NCI-H774 (cell line): Measurements from ENCODE around the gene RHO.
A peak's percentile ranks its signal among the peaks of the same experiment; 100 is the strongest.
"Not testable (repeated sequence)": the region's sequence is repeated elsewhere in the genome, so short reads cannot be mapped to it uniquely, and the experiment has no call there.

Source experiments
- DNase-seq: peaks from one replicate; lab custom pipeline; 2025; lab: John Stamatoyannopoulos, UW

Gene RHO

DNA sequence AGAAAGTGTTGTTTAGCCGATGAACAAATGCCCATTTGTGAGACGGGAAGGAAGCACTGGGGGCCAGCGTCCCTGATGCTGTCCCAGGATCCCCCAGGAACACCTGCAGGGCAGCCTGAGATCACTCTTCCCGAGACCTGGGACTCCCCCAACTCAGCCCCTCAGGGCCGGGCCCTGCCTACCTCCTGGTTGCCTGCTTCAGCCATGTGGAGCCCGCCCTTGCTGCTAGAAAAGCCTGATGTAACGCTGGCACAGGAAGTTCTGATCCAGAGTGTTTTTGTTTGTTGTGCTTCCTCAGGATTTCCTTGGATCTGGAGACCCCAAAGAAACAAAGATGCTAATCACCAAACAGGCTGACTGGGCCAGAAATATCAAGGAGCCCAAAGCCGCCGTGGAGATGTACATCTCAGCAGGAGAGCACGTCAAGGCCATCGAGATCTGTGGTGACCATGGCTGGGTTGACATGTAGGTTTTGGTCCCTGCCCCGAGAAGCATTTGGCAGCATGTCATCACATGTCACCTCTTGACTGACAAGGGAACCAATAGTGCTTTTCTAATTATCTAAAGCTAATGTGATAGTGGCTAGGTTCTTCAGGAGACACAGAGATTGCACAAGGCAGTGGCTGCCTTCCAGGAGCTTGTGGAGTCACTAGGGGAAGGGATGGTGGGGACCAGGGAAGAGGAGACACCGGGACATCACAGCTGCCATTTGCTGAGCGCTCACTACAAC lies 28.7 kb upstream of the RHO start:
- not testable (repeated sequence) for DNase-seq

DNA sequence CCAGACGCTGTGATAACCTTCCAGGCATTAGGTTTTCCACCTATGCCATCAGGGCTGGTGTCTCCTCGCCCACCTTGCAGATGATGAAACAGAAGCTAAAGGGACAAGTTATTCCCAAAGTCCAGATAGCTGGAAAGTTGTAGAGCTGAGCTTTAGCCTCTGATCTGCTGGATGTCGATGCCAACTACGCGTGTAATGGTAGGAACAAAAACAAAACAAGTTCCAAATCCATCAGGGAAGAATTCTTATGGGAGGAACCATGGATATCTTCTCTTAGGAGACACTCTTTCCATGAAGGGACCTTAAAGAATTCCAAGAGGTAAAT lies 28.1 kb upstream of the RHO start:
- no peak for DNase-seq

DNA sequence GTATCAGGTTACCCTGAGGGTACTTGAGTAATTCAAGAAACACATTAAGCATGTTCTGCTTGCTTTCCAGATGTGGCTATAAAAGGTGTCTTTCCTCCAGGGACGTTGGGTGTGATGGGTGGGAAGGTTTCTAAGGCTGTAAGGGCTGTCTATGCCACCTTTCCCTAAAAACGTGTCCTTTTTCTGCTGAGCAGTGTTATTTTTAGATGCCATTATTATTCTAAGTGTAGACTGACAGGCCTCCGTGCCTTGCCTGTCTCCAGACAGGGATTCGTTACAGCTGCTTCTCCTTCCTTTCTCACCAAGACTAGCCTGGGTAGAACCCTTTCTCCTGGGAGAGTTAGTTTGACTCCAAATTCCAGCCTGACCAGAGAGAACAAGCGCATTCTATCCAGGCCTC lies 26.8 kb upstream of the RHO start:
- DNase-seq: no peak

DNA sequence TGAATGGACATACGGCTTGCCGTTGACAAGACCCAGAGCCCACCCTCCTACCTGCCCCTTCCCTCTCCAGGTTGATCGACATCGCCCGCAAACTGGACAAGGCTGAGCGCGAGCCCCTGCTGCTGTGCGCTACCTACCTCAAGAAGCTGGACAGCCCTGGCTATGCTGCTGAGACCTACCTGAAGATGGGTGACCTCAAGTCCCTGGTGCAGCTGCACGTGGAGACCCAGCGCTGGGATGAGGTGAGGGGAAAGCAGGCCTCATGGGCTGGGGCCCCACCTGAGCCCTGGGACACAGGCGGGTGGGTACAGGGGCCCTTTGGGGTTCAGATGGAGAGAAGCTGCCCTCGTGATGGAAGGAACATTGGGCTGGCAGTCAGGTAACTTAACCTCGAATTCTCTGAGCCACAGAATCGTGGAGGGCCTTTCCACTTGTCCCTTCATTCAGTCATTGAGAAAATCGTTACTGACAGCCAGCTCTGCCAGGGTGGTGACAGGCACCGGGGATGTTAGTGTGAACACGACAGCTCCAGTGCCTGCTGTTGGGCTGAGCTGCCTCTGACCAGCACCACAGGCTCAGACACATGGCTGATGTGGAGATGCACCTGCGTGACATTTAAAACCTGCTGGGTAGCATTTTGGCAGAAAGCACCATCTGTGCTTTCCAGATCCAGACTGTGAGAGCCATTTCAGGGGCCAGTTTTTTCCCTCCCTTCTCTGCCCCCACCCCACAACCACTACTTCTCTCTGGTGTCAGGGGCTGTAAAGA lies 25.6 kb upstream of the RHO start:
- no peak for DNase-seq

DNA sequence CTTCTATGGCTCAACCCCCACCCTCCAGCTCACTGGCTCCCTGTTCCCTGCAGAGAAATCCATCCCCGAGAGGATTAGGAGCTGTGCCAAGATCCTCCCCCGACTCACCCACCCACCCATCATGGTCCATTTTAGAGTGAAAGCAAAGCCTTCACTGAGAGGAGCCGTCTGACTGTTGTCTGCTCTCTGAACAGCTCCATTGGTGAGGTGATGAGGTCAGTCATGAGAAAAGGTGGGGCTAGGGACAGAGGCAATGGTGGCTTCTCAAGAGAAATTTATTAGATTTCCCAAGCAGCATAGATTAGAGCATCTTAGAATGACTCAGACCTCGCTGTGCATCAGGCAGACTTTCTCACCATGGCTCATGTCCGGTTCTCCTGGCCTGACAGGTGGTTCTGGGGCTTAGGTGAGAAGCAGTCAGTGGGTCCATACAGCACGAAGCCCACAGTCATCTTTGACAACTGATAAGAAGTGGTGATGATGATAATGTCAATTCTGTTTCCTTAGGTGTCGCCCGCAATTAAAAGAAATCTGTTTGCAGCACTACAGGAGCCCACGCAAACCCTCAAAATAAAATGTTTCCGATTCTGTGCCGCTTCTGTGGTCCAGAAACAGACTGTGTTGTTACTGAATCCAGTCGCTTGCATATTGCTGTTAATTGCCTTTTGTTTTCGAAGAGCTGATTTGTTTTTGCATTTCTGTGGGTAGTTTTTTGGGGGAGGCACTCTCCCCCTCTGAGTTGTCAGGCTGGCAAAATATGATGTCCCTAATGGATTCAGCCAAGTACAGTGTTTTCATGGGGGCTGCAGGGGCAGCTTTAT lies 24.8 kb upstream of the RHO start:
- no peak for DNase-seq

DNA sequence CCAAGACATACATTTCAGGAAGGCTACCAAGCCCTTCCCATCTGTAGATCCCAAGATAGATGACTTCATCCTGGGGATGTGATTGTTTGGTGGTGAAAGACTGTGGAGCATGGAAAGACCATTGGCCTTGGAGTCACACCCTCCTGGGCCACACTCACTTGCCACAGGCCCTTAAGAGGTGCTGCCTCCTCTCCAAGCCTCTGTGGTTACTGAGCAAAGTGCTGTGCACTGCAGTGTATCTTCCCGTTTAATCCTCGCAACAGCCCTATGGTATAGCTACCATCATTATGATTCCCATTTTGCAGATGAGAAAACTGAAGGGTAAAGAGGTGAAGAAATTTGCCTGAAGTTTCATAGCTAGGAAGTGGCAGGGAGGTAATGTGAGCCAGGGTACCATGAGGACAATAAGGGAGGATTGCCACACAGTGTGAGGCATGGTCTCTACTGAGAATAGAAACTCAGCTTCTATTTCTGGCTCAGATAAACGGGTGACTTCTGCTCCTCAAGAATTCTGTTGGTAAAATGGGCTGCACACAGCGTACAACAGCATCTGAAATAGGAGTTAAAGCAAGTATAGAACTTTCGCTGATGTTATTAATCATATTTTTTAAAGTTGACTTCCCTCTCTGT lies 23.9 kb upstream of the RHO start:
- no peak for DNase-seq

DNA sequence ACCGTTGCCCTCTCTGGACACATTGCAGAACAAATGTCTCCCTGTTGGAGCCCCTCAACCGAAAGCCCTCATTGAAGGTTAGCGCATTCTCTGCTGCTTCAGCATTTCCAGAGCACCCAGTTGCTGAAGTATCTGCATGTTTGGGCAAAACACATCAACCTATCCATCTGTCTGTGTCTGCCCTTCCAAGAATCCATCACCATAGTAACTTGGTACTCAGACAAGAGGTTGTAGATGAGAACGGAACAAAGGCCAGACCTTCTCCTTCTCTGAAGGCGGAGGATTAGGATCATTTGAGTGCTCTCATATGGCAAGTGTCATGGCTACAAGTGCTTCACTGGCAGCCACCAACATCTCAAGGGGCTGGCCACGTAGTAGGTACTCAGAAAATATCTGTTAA lies 23.1 kb upstream of the RHO start:
- DNase-seq: no peak

DNA sequence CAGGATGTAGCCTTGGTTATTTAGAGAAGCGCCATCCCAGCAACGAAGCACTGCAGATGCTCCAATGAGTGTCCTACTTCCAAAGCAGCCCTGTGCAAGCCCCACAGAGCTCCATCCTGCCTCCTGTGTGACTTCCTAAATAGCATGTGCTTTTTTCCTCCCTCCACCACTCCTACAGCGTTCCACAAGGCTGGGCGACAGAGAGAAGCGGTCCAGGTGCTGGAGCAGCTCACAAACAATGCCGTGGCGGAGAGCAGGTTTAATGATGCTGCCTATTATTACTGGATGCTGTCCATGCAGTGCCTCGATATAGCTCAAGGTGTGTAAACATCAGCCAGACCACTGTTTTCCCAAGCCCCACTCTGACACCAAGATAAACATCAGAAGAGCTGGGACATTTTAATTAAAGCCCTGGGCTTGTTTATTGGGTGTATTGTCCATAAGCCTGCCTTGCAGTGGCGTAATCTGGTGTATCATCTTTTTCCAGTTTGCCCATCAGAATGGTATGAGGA lies 22.2 kb upstream of the RHO start:
- peak; percentile 82 for DNase-seq

DNA sequence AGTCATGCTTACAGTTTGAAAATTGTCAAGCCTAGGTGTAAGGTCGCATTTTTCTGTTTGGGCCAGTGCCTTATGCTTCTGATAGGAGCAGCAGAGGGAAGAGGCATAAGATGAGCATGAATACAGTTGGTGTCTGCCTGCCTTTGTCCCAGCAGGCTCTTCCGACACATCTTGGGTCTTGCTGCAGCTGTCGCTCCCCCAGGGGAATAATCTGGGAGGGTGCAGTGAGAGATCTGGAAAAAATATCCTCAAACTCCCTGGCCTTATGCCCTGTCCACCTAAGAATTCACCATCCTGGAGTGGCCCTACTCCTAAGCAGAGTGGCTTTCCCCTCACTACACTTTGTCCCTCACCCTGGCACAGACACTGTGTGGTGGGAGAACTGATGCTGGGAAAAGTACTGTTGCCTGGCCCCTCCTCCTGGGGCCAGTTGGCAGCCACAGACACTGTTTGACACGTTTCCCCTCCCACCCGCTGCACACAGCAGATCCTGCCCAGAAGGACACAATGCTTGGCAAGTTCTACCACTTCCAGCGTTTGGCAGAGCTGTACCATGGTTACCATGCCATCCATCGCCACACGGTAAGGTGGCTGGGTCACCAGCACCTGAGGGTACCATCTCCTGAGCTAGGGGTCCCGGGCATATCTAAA lies 21.1 kb upstream of the RHO start:
- no peak for DNase-seq

DNA sequence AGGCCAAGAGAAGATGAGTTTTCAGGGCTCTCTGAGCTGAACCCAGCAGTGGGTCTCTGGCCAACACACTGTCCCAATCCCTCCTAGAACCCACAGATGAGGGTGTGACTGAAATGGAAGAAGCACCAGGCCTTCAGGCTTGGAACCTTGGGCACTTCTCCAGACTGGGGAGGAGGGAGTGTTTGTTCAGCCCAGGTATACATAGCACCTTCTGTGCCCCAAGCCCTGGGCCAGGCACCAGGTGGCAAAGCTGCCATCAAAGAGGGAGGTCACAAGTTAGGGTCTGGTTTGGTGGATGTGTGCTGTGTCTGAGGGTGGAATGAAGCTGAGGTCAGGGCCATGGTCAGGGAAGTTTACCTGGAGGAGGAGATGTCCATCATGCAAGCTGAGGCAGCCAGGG lies 15.8 kb upstream of the RHO start:
- DNase-seq: no peak

DNA sequence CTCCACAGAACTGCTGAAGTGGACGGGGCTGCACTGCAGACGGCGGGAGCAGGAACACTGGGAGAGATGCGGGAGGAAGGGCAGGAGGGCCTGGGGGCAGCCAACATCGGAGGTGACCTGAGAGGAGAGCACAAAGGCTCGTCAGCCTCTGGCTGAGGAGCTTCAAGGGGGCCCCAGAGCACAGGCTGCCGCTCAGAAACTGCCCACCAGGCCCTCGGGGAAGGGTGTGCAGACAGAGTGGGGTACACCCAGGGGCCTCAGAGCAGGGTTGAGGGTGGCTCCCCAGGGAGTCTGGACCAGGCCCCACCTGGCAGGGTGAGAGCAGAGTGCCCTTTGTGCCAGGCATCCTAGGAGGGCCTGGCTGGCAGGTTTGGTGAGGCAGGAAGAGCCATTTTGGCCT lies 14.7 kb upstream of the RHO start:
- DNase-seq: no peak

DNA sequence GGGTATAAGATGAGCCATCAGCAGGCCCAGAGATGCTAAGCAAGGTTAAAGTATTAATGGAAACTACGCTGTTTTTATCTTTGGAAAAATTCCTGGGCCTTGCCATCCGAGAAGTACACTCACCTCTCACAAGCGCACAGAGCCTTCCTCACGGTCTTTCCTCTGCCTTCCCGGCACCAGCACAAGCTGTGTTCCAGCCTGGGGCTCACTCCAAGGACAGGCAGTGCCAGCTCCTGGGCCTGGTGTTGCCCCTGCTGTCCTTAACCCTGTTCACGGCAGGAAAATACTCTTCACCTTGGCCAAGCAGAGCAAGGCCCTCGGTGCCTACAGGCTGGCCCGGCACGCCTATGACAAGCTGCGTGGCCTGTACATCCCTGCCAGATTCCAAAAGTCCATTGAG lies 14.3 kb upstream of the RHO start:
- DNase-seq: no peak

DNA sequence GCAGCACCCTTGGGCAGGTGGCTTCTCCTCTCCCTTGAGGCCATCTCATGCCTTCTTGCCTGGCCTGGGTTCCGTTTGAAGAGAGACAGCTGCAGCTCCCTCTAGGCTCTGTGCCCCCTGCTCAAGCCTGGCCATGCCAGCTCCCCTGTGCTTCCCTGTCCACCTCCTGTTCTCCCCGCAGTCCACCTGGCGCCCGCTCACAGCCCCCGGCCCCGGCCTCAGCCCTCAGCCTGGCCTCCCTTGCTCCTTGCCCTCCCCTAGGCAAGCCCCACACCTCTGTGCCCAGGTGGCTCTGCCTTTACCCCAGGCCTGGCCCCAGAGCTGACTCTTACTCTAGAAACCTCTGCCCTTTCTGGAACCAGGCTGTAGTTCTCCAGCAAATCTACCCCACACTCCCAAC lies 13.9 kb upstream of the RHO start:
- no peak for DNase-seq

DNA sequence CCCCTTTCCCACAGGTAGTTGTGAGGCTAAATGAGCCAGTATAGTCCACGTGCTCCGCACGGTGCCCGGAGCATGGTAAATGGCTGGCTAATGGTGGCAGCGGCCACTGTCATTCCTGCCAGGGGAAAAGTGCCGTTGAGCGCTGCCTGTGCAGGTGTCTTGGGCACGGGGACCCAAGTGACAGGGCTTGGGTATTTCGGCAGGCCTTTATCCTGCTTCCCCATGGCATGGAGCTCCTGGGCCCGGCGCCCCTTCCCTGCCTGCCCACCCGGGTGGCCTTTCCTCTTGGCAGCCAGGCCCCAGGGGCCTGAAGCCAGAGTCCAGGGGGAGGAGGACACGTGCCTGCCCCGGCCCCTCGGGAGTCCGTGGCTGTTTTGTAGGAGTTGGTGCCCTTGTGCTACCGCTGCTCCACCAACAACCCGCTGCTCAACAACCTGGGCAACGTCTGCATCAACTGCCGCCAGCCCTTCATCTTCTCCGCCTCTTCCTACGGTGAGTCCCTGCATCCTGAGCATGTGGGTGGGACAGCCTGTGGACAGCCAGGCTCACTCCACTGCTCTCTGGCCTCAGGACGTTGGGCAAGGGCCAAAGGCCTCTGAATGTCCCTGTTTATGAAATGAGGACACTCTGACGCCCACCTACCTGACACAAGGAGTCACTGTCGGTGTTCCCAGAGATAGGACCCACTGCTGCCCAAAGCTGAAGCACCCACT lies 13.2 kb upstream of the RHO start:
- DNase-seq: not testable (repeated sequence)

DNA sequence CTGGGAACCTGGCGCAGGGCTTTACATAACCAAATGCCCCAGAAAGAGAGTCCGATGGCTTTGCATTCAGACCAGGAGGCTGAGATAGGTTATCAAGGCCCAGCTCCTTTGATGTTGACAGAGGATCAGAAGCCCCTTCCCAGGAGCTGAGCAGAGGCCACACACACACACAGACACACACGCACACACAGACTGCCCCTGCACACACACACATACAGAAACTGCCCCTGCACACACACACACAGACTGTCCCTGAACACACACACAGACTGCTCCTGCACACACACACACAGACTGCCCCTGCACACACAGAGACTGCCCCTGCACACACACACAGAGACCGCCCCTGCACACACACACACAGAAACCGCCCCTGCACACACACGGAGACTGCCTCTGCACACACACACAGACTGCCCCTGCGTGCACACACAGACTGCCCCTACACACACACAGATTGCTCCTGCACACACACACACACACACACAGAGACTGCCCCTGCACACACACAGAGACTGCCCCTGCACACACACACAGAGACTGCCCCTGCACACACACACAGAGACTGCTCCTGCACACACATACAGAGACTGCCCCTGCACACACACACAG lies 12.5 kb upstream of the RHO start:
- not testable (repeated sequence) for DNase-seq

DNA sequence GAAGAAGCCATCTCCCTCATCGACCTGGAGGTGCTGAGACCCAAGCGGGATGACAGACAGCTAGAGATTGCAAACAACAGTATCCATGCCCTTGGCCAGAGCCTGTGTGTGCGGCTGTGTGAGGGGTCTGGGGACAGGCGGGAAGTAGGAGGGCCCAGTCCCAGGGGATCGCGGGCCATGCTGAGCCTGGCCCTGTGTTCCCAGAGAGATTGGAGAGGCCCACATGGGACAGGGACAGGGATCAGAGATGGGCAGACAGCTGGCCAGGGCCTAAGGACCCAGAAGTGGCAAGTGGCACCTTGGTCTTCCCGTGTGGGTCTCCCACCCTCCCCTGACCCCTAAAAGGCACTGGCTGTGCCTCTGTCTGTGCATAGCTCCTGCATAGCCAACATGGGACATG lies 10.9 kb upstream of the RHO start:
- DNase-seq: no peak

DNA sequence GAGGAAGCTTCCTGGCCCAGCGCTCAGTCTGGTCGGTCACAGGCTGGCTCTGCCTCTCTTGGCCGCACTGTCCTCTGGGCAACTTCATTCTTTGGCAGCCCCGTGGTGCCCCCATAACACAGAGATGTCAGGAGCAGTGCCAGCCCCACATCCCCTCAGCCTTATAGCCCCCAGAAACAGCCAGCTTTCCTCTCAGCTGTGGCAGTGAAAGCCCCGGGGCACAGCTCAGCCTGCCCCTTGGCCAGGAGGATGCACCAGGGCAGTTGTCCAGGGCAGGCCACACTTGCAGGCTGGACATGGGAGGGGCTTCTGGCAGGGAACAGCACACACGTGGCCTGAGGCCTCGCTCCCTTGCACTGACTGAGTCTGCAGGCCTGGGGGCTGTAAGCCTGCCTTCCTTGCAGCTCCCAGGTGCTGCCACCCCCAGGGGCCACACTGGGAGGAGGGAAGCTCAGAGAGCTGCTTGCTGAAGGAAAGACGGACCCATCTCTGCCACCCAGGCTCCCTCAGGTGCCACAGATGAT lies 10.3 kb upstream of the RHO start:
- DNase-seq: no peak

DNA sequence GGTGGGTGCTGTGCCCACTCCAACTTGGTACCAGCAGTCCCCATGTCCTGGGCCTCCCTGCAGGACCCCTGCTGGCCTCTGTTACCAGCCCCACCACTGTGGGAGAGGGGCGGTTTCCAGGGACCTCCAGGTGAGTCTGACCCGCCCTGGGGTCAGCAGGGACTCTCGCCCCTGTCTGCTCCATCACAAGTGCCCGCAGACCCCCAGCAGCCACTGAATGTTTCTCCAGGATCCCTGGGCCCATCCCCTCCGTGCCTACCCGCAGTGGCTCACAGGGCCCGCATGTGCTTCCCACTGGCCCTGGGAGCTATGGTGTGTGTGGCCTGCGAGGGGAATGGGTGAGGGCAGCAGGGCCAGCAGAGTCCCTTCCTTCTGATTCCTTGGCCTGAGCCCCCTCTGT lies 9.9 kb upstream of the RHO start:
- no peak for DNase-seq

DNA sequence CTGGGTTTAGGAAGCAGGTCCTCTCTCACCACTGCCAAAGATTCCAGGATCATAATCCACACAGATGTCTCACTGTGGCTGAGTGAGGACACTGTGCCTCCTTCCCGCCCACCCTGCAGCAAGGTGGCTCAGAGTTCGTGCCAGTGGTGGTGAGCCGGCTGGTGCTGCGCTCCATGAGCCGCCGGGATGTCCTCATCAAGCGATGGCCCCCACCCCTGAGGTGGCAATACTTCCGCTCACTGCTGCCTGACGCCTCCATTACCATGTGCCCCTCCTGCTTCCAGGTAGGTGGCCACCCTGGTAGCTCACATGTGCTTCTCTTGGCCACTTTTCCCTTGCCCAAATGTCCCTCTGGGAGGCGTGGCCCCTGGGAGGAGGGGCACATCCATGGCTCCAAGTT lies 9.0 kb upstream of the RHO start:
- DNase-seq: no peak

DNA sequence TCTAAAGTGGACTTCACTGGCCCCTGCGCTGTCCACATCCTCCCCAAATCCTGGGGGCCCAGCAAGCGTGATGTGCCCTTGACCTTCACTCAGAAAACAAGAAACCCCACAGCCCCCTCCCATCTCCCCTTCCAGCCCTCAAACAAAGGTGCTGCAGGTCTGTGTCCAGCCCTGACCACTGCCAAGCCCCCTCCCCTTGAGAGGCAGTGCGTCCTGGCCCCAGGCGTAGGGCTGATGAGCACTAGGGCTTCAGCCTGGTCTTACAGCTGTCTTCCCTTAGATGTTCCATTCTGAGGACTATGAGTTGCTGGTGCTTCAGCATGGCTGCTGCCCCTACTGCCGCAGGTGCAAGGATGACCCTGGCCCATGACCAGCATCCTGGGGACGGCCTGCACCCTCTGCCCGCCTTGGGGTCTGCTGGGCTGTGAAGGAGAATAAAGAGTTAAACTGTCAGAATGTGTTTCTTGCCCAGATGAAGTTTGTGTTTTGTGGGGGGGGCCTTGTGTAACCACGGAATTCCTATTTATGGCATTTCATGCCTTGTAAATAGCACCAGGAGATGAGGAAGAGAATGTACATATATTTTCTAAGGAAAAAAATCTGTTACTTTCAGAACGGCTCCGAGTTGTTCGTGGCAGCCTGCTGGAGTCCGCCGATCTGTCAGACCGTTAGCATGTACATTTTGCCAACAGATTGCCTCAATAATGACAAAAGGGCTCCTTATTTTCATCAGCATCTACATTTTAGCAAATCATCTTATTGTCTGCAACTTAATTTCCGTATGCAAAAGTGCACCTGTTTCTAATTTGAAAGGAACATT lies 8.3 kb upstream of the RHO start:
- DNase-seq: no peak
